H1 (cell line): ENCODE measurements around the gene PCP4. TPM values are rescaled to one million over a fixed set of nuclear protein-coding genes. Genes with fewer than 3 reads are reported as not detected.

Experiments
- ATF3 ChIP-seq: IDR thresholded peaks from 2 replicates; pipeline ENCODE4 v1.6.1; 2011; ENCODE audit warnings: low read depth, mild to moderate bottlenecking, low read length; ENCODE audit not compliant: insufficient read depth
- CHD7 ChIP-seq: fragments of 300-600 bp; sonication (generic); IDR thresholded peaks from 2 replicates; pipeline ENCODE4 v1.7.1; 2012; ENCODE audit warnings: low read length, moderate library complexity, mild to moderate bottlenecking, inconsistent platforms; ENCODE audit not compliant: insufficient replicate concordance
- HDAC2 ChIP-seq, 2 experiments: fragments of 300-600 bp in 1 of 2; sonication (generic) in 1 of 2; IDR thresholded peaks; 2 replicates each; pipeline ENCODE4 v1.6.1; 2011 to 2012; ENCODE audit warnings: low read depth in 2 of 2, low read length in 2 of 2, mild to moderate bottlenecking in 2 of 2, moderate library complexity in 2 of 2, borderline replicate concordance in 1 of 2, inconsistent platforms in 1 of 2
- MAX ChIP-seq: IDR thresholded peaks from 2 replicates; pipeline ENCODE4 v1.6.1; 2012; ENCODE audit warnings: inconsistent platforms
- RAD21 ChIP-seq, 2 experiments: IDR thresholded peaks in 1 of 2; conservative IDR thresholded peaks in 1 of 2; 2 replicates each; pipeline ENCODE4 v1.6.1; 2011; ENCODE audit warnings: low read depth in 2 of 2, low read length in 2 of 2, improper control_type of control experiment in 1 of 2, inconsistent platforms in 1 of 2, mild to moderate bottlenecking in 1 of 2, moderate library complexity in 1 of 2
- RXRA ChIP-seq: IDR thresholded peaks from 2 replicates; pipeline ENCODE4 v1.6.1; 2011; ENCODE audit warnings: low read depth, mild to moderate bottlenecking, low read length, moderate library complexity; ENCODE audit not compliant: insufficient read depth
- USF2 ChIP-seq: IDR thresholded peaks from 2 replicates; pipeline ENCODE4 v1.6.1; 2011; ENCODE audit warnings: low read length, improper control_type of control experiment
- polyA plus RNA-seq, 7 experiments: library from polyadenylated mRNA; depleted of rRNA in 3 of 7; stranded (reverse) in 5 of 7; unstranded in 2 of 7; fragments of >200 nt in 5 of 7; fragments of 200-250 nt in 2 of 7; gene quantifications; 1 replicate in 5 of 7; 2 replicates in 1 of 7; 4 replicates in 1 of 7; pipeline versions ENCODE4 v1.2.1 to v1.2.3, GENCODE V29; 2011 to 2013; ENCODE audit warnings: missing spikeins in 2 of 7, mixed read lengths in 2 of 7
- total RNA-seq: library from RNA; stranded (reverse); fragmentation: NEBNext Ultra II Directional; extraction: Animal tissue kit (Norgen Biotek cat#: 25700); gene quantifications from 2 replicates; pipeline ENCODE4 v1.2.1, GENCODE V29; 2021

The PCP4 gene
- total and polyA plus RNA-seq, 2 of the 8 experiments (the other 6 are each of a cell fraction or from before 2014, with no cell fraction given), result 1.8 to 2.4 TPM

GRCh38 chr21:39913706-39914305 lies 46.6 kb downstream of the PCP4 start (continued):
- TF ChIP-seq CHD7, result no peak
- no peak for TF ChIP-seq MAX
- TF ChIP-seq ATF3, result no peak
- TF ChIP-seq RAD21 (IDR thresholded peaks at IDR 0.05 in 1 of 2, conservative IDR thresholded peaks at IDR 0.05 in 1 of 2; ENCODE audit: low read depth in 2 of 2, low read length in 2 of 2), result no peak
- no peak for TF ChIP-seq RXRA
- TF ChIP-seq HDAC2 (IDR thresholded peaks at IDR 0.05; ENCODE audit: borderline replicate concordance in 1 of 2, low read depth in 2 of 2, low read length in 2 of 2), result no peak
- TF ChIP-seq USF2, result no peak
